HG03354 (cell line): Measurements from ENCODE around the gene OR2J2.
"Not testable (repeated sequence)": the region's sequence is repeated elsewhere in the genome, so short reads cannot be mapped to it uniquely, and the experiment has no call there.

ENCODE experiments used
- ATAC-seq: cut with Tn5 transposase; IDR thresholded peaks from one replicate; pipeline ENCODE4 v1.9.1; 2021; ENCODE audit warnings: mild to moderate bottlenecking; ENCODE audit not compliant: unreplicated experiment, poor library complexity, severe bottlenecking

Gene OR2J2

GRCh38 chr6:29170607-29171006 lies at the start of gene OR2J2:
Gene OR2J2, plus strand, starts transcription at chr6:29170907. Its CDS starts 2,729 bp downstream, at chr6:29173636.
- not testable (repeated sequence) for ATAC-seq

DNA sequence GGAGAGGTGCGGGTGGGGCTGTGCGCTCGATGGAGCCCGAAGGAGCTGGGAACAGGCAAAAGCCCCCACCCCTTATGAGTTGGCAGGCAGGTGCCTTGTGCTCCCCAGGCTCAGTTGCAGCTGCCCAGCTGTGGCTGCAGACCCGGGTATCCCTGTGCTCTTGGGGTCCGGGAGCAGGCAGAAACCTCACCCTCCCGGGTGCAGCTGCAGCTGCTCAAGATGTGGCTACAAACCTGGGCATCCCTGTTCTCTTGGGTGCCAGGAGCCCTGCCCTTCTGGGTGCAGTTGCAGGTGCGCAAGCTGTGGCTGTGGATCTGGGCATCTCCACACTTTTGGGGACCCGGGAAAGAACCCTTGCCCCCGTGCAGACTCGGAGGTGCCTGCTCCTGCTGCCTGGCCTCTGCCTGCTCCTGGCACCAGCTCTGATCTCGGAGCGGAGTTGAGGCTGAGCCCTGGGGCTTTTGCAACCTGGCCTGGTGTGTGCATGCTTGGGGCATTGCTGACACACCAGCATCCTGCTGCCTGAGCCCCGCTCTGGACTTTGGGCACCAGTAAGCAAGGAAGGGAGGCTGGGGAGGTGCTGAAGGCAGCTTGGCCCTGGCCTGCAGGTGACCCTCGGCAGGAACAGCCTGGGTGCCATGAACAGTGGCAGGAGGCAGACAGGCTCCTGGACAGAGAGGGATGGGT lies 41.2 kb upstream of the OR2J2 start:
- no peak for ATAC-seq

DNA sequence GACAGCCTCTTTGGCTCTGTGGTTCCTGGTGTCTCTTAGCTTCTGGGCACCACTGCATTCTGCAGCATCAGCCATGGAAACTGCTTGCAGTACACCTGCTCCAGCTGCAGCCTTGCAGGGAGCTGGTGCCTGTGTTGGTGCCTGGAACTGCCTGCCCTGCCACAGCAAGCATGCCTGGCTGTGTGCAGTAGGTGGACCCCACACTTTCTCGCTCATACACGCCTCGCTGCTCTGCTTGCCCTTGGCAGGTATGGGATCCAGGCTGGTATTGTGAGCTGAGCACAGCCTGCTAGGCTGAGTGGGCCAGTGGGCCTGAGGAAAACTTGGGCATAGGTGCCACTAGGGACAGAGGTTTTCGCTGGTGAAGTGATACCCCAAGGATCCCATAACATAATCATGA lies 40.1 kb upstream of the OR2J2 start:
- ATAC-seq = no peak

GRCh38 chr6:29131691-29132090 lies 39.0 kb upstream of the OR2J2 start:
- ATAC-seq = no peak

DNA sequence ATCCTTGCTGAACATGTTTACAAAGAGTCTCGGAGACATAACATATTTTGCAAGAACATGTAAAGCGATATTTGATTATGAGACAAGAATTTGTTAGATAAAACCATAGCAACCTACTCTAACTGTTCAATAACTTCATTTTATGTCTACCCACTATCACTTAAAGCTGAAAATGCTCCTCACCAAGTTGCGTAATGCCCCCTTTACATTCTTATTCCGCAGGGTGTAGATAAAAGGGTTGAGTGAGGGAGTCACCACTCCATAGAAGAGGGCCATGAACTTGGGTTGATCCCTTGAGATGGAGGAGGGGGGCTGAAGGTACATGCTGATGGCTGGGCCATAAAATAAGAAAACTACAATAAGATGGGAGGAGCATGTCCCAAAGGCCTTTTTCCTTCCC lies 33.0 kb upstream of the OR2J2 start:
- ATAC-seq = no peak

DNA sequence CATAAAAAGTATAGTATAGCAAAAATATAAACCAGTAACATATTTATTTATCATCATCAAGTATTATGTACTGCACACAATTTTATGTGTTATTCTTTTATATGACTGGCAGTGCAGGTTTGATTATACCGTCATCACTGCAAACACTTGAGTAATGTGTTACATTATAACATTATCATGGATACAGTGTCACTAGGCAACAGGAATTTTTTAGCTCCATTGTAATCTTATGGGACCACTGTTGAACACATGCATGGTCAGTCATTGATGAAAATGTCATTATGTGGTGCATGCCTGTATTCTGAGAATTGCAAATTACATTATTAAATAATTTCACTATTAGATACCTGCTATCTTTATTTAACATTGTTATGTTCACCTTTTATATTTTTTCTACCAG lies 29.1 kb upstream of the OR2J2 start:
- ATAC-seq = no peak

GRCh38 chr6:29142309-29142708 lies 28.4 kb upstream of the OR2J2 start:
- ATAC-seq = no peak

- ATAC-seq = no peak
Observed at GRCh38 chr6:29146179-29146578, 24.5 kb upstream of the OR2J2 start.

DNA sequence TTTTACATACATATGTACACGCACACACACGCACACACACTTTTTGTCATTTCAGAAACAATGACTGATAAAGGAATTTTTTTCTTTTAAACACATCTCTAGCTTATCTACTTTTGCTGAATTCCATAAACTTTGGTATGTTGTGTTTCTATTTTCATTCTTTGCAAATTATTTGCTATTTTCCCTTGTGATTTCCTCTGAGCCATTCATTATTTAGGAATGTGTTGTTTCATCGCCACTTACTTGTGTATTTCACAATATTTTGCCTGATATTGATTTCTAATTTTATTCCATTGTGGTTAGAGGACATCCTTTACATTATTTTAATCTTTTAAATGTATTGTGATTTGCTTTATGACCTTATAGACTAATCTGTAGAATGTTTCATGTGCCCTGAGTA lies 23.6 kb upstream of the OR2J2 start:
- ATAC-seq = no peak

GRCh38 chr6:29149444-29149843 lies 21.3 kb upstream of the OR2J2 start:
- not testable (repeated sequence) for ATAC-seq

GRCh38 chr6:29153083-29153482 lies 17.6 kb upstream of the OR2J2 start:
- ATAC-seq = no peak

DNA sequence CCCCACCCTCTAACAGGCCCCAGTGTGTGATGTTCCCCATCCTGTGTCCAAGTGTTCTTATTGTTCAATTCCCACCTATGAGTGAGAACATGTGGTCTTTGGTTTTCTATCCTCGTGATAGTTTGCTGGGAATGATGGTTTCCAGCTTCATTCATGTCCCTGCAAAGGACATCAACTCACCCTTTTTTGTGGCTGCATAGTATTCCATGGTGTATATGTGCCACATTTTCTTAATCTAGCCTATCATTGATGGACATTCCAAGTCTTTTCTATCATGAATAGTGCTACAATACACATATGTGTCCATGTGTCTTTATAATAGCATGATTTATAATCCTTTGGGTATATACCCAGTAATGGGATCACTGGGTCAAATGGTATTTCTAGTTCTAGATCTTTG lies 15.5 kb upstream of the OR2J2 start:
- ATAC-seq = not testable (repeated sequence)

GRCh38 chr6:29159922-29160321 lies 10.8 kb upstream of the OR2J2 start:
- not testable (repeated sequence) for ATAC-seq

- not testable (repeated sequence) for ATAC-seq
Observed at GRCh38 chr6:29165571-29165970, 5.1 kb upstream of the OR2J2 start.

DNA sequence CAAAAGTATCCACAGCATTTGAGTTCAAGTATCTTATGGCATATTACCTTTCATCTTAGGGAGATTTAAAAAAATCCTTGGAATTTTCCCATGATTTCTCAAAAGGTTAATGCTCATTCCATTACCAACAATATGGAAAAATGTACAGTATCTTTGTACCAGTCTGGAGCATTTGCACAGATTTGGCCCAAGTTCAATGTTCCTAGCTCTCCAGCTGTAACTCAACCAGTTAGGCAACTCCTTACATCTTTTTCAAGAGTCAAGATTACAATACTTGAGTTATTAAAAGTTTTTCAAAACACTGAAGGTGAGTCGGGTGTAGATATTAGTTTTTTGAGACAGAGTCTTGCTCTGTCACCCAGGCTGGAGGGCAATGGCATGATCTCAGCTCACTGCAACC lies 1.0 kb downstream of the OR2J2 start:
- ATAC-seq = no peak

DNA sequence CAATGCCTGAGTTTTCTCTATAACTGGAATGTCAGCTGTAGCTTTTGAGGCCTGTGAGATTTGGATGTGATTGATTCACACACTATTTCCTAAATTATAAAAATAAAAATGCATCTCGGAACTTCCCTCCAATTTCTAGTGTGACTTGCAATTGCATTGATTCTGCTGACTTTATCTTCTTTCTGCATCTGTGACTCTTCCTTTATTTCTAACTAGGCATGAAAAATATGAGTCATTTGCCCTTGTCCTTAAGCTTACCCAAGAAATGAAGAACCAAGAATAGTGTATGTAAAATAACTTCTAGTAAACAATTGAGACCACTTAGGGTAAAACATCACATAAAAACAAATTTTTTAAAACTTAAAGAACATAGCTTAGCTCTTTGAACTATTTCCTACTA lies 12.9 kb downstream of the OR2J2 start:
- no peak for ATAC-seq

GRCh38 chr6:29188659-29189058 lies 18.0 kb downstream of the OR2J2 start:
- not testable (repeated sequence) for ATAC-seq

DNA sequence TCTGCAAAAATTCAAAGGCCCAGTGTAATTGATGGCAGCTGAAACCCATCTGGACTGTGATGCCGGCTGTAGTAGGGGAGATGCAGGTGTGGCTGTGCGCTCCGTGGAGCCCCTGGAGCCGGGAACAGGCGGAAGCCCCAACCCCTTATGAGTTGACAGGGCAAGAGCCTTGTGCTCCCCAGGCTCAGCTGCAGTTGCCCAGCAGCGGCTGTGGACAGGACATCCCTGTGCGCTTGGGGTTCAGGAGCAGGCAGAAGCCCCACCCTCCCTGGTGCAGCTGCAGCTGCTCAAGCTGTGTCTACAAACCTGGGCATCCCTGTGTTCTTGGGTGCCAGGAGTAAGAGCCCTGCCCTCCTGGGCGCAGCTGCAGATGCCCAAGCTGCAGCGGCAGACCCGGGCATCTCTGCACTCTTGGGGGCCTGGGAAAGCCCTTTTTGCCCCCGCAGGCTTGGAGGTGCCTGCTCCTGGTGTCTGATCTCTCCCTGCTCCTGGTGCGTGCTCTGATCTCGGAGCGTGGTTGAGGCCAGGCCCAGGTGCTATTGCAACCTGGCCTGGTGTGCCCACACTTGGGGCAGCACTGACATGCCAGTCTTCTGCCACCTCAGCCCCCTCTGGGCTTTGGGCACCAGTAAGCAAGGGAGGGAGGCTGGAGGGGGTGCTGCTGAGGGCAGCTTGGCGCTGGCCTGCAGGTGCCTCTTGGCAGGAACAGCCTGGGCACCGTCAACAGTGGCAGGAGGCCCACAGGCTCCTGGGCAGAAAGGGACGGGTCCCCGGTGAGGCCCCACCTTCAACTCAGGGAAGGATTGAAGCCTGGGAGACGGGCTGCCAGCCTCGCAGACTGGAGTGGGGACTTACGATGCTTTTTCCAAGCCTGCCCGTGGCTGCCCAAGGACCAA lies 30.3 kb downstream of the OR2J2 start:
- ATAC-seq = no peak

GRCh38 chr6:29201966-29202365 lies 31.3 kb downstream of the OR2J2 start:
- no peak for ATAC-seq

DNA sequence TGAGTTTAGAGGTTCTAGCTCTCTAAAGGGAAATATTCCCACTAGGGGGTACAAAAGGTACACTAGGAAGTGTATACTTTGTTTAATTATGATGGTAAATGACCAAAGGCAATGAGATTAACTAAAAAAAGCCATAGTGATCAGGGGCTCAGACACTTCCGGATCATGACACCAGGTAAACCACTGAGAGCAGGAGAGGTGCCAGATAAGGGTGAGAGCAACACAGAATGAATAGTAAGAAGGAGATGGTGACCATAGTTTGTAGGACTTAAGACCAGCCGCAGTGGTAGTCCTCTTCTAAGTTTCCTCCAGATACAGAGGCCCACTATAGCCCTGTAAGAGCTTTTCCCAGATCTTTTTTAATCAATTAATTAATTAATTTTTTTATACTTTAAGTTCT lies 40.8 kb downstream of the OR2J2 start:
- ATAC-seq = no peak

DNA sequence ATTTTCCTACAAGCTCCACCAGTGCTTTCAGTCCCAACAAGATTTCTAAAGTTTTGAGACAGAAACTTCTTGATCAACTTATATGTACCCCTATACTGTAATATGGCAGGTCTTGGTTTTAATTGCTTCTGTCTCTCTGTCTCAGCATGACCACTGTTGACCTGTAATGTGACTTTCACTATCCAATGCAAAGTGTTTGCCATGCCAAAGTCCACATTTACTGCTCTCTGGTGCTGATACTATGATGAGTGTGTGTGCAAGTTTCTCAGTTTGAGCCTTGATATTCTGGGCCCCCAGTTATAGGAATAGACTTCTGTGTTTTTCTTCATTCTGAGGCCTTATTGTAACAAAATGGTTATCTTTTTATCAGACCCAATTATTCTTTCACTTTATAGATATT lies 45.8 kb downstream of the OR2J2 start:
- ATAC-seq = no peak
